ENCODE results near the gene GALNT12.

- TF ChIP-seq, protein P1, sequence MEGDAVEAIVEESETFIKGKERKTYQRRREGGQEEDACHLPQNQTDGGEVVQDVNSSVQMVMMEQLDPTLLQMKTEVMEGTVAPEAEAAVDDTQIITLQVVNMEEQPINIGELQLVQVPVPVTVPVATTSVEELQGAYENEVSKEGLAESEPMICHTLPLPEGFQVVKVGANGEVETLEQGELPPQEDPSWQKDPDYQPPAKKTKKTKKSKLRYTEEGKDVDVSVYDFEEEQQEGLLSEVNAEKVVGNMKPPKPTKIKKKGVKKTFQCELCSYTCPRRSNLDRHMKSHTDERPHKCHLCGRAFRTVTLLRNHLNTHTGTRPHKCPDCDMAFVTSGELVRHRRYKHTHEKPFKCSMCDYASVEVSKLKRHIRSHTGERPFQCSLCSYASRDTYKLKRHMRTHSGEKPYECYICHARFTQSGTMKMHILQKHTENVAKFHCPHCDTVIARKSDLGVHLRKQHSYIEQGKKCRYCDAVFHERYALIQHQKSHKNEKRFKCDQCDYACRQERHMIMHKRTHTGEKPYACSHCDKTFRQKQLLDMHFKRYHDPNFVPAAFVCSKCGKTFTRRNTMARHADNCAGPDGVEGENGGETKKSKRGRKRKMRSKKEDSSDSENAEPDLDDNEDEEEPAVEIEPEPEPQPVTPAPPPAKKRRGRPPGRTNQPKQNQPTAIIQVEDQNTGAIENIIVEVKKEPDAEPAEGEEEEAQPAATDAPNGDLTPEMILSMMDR (IDR thresholded peaks at IDR 0.05; ENCODE audit: low read depth, low read length), result no peak
- TF ChIP-seq EZH2phosphoT487 (IDR thresholded peaks at IDR 0.05; ENCODE audit: low read depth), result no peak
These were observed 72.5 kb downstream of the GALNT12 start for GRCh38 chr9:98879963-98880310.
